Mononuclear cell (primary cell): ENCODE data around the gene PTPRK. TPM values are rescaled to one million over a fixed set of nuclear protein-coding genes. Genes with fewer than 3 reads are reported as not detected.

Experiments used
- H3K27me3 ChIP-seq: 2 replicates; pipeline ENCODE4 v1.6.0; 2011; ENCODE audit warnings: low read length, control low read depth; ENCODE audit not compliant: insufficient read depth
- H3K4me1 ChIP-seq: 2 replicates; pipeline ENCODE4 v1.5.1; 2011; ENCODE audit warnings: mild to moderate bottlenecking, low read length, control low read depth; ENCODE audit not compliant: insufficient read depth
- H3K4me3 ChIP-seq: 2 replicates; pipeline ENCODE4 v1.5.1; 2011; ENCODE audit warnings: mild to moderate bottlenecking, low read length, moderate library complexity
- H3K9me3 ChIP-seq: 2 replicates; pipeline ENCODE4 v1.5.1; 2011; ENCODE audit warnings: low read depth, mild to moderate bottlenecking, control low read depth, low read length
- total RNA-seq: library from RNA; depleted of rRNA; stranded (reverse); fragments of >200 nt; gene quantifications from one replicate; pipeline ENCODE4 v1.2.3, GENCODE V29; 2012

Gene PTPRK
- total RNA-seq, 1 donor, result 3.4 TPM

GRCh38 chr6:128525406-128525805, 5.0 kb upstream of the PTPRK start:
- Histone ChIP-seq H3K9me3 (no peaks in the 10 kb centered on the region), H3K27me3 (peaks cover 27% of the 10 kb centered on the region), H3K4me1 (peaks cover 4% of the 10 kb centered on the region), H3K4me3 (no peak overlapping the region)

DNA sequence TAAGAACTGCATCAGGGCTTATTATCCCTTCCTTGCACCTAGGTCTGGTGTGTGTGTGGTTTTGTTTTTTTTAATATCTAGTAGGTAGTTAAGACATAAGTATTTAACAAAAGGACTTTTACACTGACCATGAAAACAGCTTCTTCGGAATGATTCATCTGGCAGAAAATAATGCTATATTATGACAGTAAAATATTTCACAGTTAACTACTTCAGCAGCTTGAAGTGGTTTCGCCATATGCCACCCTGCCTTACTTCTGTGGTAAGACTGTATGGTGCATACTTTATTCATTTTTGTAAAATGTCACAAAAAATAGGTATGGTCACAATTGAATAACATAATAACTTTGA, 858 bp upstream of the PTPRK start:
- peaks cover 64% of the 10 kb centered on the region for H3K27me3 ChIP-seq
- peaks cover 20% of the 10 kb centered on the region for H3K4me1 ChIP-seq
- no peak overlapping the region for H3K4me3 ChIP-seq

DNA sequence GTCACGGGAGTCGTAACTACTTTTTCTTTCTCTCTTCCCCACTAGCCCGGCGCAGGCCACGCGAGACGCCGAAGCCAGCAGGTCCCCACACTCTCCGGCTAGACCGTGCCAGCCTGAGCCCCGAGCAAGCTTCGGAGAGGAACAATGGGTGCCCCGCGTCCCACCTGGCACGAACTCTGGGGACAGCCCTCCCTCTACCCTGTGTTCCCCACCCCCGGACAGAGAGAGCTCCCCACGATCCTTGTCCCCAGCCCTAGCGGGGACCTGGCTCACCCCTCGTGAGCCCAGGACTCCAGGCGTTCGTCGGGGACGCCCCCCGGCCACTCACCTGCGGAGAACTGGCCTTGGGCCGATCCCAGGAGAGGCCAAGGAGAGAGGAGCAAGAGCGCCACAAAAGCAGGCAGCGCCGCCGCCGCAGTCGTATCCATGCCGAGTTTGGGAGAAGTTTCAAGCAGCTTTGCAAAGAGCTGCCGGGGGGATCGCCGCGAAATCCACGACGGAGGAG, 416 bp downstream of the PTPRK start:
- H3K4me1 ChIP-seq, result peaks cover 20% of the 10 kb centered on the region
- peak overlapping the region; percentile 33 for H3K4me3 ChIP-seq
- H3K27me3 ChIP-seq, result peaks cover 69% of the 10 kb centered on the region
- no peaks in the 10 kb centered on the region for H3K9me3 ChIP-seq

More for the DNA sequence above, 858 bp upstream of the PTPRK start:
- H3K9me3 ChIP-seq, result no peaks in the 10 kb centered on the region

DNA sequence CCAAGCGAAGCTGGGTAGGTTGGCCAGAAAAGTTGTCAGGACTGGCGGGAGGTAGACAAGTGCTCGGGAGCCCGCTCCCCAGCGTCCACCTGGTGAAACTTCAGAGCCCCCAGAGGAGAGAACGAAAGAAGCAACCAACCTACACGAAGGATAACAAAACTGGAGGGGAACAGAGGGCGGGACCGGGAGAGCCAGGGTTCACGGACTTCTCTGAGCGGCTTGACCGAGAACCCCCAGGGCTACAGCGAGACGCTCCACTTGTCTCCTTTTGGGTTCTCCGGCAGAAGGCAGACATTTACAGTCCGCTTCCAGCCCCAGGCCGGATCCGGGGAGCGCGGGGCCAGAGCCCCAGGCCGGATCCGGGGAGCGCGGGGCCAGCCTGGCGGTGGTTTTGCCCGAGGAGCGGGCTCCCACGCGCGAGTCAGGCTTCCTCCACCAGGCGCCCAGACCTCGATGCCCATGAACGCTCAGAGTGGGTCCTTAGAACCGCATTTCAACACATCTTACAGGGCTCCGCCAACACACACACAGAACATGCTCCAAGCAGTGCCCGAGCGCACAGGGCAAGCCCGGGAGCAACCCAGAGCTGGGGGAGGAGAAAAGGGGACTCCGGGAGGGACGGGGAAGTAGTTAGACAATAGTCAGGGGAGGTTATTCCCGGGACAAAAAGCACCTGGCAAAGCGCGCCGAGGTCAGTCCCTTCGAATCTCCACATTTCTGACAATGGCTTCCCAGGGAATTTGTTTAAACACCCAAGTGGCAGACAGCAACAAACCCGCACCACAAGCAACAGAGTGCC, 1.1 kb downstream of the PTPRK start:
- Histone ChIP-seq H3K4me1 (peaks cover 20% of the 10 kb centered on the region), H3K4me3 (peak overlapping the region; percentile 33), H3K27me3 (peaks cover 66% of the 10 kb centered on the region), H3K9me3 (no peaks in the 10 kb centered on the region)

GRCh38 chr6:128518434-128519131, 1.8 kb downstream of the PTPRK start:
- H3K4me3 ChIP-seq, result peak overlapping the region; percentile 33
- no peaks in the 10 kb centered on the region for H3K9me3 ChIP-seq
- peaks cover 20% of the 10 kb centered on the region for H3K4me1 ChIP-seq
- peaks cover 69% of the 10 kb centered on the region for H3K27me3 ChIP-seq

DNA sequence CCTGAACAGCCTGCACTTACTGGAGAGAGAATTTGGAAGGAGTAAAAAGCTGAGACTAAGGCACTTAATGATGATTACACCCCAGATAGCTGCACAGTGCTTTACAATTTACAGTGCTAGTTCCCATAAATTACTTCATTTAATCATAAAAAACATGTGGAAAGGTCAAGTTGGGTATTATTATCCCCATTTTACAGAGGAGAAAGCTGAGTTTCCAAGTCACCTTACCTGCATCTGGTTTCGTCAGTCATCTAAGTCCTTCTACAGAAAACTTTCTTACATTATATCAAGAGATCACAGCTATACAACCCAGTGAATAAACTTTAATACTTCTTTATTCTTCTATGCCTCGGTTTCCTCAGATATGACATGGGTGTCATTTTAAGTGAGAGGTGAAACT, 3.3 kb downstream of the PTPRK start:
- no peak overlapping the region for H3K4me3 ChIP-seq
- H3K4me1 ChIP-seq, result peaks cover 20% of the 10 kb centered on the region
- no peaks in the 10 kb centered on the region for H3K9me3 ChIP-seq
- peaks cover 61% of the 10 kb centered on the region for H3K27me3 ChIP-seq

DNA sequence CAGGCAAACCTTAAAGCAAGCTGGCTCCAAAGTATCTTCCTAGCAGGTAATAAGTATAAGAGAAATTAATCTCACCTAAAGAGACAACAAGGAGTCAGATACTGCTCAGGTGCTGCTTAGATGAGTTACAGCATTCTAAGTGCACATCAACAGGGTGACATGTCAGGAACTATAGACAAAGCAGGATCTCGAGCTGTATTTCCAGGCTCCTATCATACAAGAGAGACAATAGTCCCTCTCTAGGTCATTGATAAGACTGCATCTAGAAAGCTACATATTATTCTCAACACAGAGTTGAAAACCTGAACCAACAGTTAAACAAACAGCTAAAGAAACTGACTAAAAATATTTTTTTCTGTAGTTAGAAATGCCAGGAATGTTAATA, 3.9 kb downstream of the PTPRK start:
- H3K4me1 ChIP-seq, result peaks cover 20% of the 10 kb centered on the region

GRCh38 chr6:128515550-128516513, 4.6 kb downstream of the PTPRK start:
- no peak overlapping the region for H3K4me3 ChIP-seq
- H3K4me1 ChIP-seq, result peaks cover 17% of the 10 kb centered on the region
- H3K27me3 ChIP-seq, result peaks cover 51% of the 10 kb centered on the region
- H3K9me3 ChIP-seq, result no peaks in the 10 kb centered on the region

More for the DNA sequence above, 3.9 kb downstream of the PTPRK start:
- H3K9me3 ChIP-seq, result no peaks in the 10 kb centered on the region
- no peak overlapping the region for H3K4me3 ChIP-seq
- peaks cover 55% of the 10 kb centered on the region for H3K27me3 ChIP-seq

DNA sequence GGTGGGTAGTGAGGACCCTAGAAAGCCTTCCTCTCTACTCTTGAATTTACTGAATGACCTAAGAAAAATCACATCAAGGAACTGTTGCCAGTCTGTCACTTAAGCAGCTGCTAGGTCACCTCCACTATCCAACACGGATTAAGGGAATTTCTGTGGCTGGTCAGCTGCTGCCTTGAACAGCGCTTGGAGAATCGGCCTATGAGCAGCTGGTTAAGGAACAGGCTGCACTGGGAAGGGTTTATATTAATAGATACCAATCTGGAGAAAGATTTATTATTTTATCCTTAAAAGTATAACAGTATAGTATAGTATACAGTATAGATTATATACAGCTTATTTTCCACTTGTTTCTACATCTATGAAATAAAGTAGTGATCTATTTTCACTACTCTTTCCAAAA, 6.5 kb downstream of the PTPRK start:
- Histone ChIP-seq H3K27me3 (peaks cover 35% of the 10 kb centered on the region), H3K9me3 (no peaks in the 10 kb centered on the region), H3K4me1 (peaks cover 3% of the 10 kb centered on the region), H3K4me3 (no peak overlapping the region)

- H3K27me3 ChIP-seq, result peaks cover 20% of the 10 kb centered on the region
- H3K9me3 ChIP-seq, result no peaks in the 10 kb centered on the region
- H3K4me3 ChIP-seq, result no peak overlapping the region
- H3K4me1 ChIP-seq, result no peaks in the 10 kb centered on the region
Measured at GRCh38 chr6:128512296-128512695, 8.1 kb downstream of the PTPRK start.

- no peaks in the 10 kb centered on the region for H3K9me3 ChIP-seq
- H3K27me3 ChIP-seq, result peaks cover 14% of the 10 kb centered on the region
- no peaks in the 10 kb centered on the region for H3K4me1 ChIP-seq
- H3K4me3 ChIP-seq, result no peak overlapping the region
Measured at GRCh38 chr6:128511506-128511905, 8.9 kb downstream of the PTPRK start.

GRCh38 chr6:128509709-128510108, 10.7 kb downstream of the PTPRK start:
- H3K9me3 ChIP-seq, result no peaks in the 10 kb centered on the region
- H3K4me3 ChIP-seq, result no peak overlapping the region
- no peaks in the 10 kb centered on the region for H3K4me1 ChIP-seq

GRCh38 chr6:128508588-128509296, 11.7 kb downstream of the PTPRK start:
- H3K4me1 ChIP-seq, result no peaks in the 10 kb centered on the region
- no peaks in the 10 kb centered on the region for H3K9me3 ChIP-seq
- peaks cover 4% of the 10 kb centered on the region for H3K27me3 ChIP-seq
- no peak overlapping the region for H3K4me3 ChIP-seq

More at GRCh38 chr6:128509709-128510108, 10.7 kb downstream of the PTPRK start:
- peaks cover 6% of the 10 kb centered on the region for H3K27me3 ChIP-seq
